Measurements from ENCODE around the gene EPHA3.

The EPHA3 gene

DNA sequence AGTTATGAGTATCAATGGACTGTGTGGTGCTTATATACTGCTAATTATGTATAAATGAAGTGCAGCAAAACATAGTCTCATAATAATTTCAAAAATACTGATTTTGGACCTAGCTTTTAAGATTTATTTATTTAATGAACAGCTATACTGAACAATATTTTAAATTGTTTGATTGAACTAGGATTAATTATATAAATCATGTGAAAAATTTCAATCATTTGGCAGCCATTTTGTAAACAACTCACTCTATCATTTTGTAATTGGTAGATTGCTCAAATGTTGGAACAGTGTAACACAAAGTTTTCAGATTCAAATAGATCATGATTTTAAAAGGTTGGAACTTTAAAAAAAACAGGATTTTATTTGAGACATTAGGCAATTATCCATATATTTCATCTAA is 47.0 kb downstream of the EPHA3 start:
- no peak for FAIRE-seq

DNA sequence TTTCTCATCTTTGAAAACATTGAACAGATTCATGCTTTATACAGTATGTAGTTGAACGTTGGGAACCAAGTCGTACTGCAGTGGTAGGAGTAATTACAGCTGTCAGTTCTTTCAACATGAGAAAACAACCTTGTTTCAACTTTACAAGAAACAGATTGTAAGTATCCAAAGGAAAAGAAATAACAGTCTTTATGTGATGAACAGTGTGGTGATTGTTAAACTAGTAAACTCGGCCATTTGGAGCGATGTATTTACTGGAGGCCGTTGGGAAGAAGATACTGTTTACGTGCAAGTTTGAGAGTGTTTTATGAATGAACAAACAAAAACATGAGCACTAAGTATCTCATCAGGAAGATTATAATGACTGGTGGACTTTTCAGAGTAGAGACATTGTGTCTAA is 48.4 kb downstream of the EPHA3 start:
- no peak for FAIRE-seq

DNA sequence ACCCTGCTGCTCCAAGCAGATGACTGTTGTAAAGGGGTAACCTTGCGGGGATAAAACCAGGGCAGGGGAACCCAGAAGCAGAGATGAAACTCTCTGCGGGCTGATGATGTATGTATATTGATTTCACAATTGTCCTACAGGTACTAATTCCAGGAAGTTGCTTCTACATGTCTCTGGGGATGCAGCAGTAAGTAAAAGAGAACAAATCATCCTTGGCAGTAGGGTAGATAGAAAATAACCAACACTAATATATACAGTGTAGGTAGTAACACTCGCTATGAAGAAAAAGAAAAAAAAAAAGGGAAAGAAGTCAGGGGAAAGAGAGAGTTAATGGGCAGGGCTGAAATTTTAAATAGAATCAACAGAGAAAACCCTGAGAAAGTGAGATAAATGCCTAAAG is 50.2 kb downstream of the EPHA3 start:
- no peak for FAIRE-seq

DNA sequence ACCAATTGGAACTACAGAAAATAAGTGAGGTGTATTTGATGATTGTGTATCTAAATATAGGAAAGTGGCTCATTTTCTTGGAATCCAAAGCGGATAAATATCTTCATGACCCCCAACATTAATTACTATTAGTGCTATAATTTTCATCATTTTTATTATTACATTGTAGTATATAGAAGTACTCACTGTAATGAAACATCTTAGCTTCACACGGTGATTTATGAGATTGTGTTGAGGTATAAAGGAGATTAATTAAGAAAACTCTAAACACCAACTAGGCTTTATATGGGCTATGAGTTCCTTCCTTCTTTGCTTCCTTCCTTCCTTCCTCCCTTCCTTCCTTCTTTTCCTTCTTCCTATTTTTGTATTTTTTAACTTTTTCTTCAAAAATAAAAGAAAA is 52.2 kb downstream of the EPHA3 start:
- no peak for FAIRE-seq

DNA sequence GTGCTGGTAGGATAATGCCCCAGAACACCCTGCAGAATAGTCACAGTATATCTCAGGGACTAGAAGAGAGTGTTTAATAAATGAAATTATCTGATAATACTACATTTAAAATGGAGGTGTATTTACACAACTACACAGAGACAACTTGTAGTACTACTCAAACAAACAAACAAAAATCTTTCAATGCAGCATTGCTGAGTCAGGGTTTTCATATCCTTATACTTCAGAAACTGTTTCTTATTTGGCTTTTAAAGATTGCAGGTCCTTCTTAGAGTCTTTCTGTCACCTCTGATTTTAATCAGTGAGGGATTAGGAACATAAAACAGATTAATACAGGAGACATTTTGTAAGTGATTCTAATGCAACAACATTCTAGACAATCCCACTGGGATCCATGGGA is 57.4 kb downstream of the EPHA3 start:
- FAIRE-seq = no peak

DNA sequence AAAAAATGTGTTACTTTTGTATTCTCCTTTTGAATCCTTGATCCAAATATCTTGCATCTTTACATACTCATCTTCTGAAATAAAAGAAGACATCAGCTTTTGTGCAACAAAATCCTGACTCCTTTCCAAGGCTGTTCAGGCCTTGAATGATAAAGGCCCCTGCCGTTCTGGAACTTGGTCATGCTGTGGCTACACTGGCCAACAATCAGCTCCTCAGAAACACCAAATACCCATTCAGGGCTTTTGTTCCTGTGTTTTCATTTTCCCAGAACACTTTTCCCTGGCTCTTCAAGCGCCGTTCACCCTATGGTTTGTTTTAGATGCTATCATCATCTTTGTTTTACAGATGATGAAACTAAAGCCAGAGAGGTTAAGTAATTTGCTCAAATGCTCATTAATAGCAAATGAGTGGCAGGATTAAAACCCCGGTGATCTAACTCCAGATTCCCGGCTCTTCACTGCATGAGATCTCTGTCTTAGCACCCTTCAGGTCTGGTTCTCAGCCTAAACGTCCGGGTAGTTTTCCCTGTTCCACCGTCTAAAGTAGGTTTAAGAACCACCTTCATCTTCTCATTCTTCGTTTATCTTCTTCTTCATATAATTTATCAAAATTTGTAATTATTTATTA is 58.3 kb downstream of the EPHA3 start:
- FAIRE-seq = no peak

DNA sequence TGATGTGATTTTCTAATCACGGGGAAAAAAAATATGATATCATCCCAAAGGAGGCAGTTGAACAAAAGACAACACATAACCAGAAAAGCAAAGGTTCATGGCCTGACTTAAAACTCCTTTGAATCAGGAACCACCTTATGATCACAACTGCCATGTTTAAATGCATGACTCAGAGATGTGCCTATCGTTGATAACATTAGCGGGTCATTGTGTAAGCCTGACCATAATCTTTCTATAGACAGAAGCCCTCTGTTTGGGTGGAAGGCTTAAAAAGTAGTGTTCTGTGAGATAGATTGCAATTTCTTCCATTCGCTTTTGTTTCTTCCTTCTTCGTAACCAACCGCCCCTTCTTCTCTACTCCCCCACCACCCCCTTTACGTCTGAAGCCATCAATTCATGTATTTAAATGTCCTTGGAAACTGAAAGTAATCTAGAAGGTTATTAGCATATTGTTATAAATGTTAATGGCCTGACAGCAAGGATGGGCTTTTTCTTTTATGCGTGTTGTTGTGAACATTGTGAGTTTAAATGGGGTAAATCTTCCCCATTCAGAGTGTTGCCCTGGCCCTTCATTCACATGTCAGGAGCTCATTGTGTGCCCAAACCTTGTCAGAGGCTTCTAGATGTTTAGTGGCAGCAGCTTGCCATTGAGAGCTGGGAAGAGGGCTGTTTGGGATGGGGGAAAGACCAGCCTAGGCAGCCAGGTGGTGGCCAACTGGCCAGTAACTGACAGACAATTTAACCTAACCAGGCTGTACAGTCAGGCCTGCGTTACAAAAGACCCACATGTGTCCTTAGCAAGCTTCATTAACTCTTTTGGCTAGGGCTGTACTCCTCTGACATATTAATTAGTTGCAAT is 64.5 kb downstream of the EPHA3 start:
- no peak for FAIRE-seq

DNA sequence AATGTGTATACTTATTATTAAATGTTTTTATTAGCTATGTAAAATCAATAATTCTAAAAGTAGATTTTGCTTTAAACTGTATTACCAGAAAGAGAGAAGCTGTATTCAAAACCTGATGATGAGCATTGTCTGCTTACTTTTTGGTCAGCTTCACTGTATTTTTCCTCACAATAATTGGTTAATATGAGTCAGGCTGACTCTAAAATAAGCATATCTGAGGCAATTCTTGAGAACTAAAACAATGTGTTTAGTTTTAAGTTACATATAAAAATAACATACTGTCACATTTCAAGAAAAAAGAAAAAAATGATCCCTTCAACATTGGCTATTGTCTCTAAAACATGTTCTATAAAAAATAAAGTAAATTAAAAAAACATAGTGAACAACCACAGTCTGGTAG is 66.1 kb downstream of the EPHA3 start:
- no peak for FAIRE-seq

DNA sequence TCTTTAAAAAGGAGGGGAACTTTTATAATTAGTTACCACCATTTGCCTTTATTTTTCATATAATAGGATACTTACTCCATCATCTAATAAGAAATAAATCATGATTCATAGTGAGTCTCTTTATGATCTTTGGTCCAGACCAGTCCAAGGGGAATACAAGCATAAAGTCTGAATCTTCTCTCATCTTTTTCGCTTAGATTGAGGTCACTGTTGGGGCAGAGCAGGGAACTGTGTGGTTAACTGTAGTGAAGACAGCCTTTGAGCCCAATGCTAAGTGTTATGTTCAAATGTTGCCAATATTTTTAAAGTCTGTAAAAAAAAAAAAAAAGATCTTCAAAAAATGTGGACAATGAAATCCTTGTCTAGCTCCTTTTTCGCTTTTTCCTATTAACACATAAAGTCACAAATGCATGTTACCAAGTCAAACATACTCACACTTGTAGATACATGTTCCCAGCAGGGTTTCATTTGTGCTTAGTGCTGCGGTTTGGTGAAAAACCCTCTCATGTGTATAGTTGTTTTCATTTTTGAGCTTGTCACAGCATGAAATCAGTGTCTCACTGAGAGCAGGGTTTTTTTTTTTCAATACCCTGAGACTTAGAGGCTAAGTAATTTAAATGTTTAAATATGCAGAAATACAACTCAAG is 72.1 kb downstream of the EPHA3 start:
- FAIRE-seq = no peak

DNA sequence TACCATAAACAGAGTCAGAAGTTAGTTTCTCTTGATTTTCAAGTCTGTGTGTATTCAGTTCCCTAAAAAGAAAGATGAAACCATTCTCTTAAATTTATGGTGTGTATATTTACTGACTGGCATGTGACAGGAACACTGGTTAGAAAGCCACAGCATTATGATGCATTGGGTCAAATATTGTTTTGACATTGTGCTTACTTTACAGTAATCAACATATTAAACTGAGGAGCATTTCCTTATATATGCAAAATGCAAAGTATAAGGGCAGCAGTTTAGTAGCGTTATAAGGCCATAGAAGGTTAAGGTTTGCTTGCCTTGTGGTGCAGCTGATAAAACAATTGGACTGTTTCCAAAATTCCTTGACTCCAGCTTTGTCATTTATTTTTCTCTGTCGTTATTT is 72.9 kb downstream of the EPHA3 start:
- no peak for FAIRE-seq

DNA sequence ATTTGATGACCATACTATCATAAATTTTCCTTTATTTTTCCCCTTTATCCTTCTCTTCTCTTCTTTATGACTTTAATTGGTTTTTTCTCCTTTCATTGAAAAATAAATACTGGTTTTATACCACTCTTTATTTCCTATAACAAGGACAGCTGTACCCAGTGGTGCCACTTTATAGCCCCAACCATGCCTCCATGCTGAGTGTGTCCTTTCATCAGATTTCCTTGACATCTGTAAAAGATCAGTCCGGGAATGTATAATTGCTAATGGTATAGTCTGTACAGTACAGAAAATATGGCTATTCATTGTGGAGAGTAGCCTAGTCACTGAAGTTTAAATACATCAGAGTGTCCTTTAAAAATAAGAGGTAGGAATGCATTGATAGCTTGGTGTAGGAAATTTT is 74.6 kb downstream of the EPHA3 start:
- no peak for FAIRE-seq

DNA sequence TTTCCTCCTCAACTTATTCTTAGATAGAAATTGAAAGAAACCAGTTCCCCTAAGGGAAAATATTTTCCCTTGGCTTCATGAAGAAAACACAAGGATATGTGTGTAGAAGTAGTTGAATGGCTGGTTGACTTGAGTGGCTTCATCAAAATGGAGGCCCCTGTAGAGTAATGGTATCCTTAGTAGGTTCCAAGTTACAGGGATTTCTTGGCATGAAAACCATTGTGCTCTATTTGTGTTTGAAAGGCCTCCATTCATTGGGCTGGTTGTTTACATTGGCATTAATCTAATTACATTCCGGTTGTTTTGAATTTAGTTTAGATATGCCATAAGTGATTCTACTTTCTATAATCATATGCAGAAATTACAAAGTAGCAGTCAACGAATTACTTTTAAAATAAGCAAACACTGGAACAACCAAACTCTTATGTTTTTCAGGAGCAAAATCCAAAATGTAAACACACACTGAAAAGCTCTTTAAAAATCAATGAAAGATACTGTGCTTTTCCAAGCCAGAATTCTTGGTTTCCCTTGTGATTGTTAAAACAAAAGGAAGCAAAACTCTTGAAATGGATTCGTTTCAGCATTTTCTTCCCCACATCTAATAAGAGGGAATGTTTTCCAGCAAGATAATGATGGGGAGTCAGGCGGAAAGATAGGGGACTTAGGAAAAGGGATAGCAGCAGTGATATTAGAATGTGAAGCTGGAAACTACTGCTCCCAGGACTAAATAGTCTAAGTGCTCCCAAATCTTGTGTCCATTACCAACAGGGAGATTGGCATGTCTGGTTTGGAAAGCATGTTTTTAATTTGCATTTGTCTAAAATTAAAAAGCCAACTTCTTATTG is 77.0 kb downstream of the EPHA3 start:
- no peak for FAIRE-seq

DNA sequence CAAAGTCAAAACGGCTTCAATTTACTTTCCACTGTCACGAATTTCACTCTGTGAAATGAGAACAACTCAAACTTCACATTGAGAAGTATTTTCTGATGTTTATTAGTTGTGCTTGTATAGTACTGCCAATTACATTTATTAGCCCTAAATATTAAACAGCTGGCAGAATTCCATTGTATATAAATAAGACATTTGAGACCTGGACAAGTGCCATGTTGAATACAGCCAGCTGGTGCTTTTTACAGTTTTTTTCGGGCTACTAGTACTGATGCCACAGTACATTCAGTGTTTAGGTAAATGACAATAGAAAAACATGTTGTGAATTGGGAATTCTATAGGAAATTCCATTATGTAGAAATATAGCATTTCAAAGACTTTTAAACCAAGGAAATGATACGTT is 79.0 kb downstream of the EPHA3 start:
- no peak for FAIRE-seq

DNA sequence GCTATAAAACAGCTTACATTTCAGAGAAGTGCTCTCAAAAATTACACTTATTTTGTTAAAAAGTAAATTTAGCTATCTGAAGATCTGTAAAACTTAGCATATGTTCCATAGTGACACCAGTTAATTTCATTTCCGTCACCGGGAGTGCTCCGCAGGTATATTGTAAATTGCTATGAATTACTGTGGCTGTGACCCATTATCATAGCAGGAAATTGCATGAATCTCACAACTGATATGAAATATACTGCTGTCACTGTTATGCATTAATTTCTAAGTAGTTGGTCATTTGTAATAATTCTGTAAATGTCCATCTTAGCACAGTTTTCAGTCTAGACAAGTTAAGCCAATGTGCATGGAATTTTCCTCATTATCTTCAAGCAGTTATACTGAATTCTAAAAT is 91.2 kb downstream of the EPHA3 start:
- FAIRE-seq = no peak

DNA sequence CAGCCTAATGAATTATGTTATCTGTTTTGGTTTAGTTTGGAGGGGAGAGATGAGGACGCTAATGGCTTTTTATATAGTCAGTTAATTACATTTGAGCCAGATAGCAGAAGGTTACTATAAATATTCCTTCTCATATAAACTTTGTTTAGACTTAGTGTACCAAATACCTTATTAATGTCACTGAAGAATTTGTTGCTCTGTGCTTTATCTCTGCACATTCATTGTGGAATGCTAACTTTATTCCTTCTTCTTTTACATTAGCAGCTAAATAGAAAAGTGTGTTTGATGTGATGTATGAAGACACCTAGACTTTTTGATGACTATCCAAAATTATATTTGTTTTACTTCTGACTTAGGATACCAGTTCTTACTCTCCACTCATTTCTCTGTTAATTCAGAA is 105.2 kb downstream of the EPHA3 start:
- no peak for FAIRE-seq

DNA sequence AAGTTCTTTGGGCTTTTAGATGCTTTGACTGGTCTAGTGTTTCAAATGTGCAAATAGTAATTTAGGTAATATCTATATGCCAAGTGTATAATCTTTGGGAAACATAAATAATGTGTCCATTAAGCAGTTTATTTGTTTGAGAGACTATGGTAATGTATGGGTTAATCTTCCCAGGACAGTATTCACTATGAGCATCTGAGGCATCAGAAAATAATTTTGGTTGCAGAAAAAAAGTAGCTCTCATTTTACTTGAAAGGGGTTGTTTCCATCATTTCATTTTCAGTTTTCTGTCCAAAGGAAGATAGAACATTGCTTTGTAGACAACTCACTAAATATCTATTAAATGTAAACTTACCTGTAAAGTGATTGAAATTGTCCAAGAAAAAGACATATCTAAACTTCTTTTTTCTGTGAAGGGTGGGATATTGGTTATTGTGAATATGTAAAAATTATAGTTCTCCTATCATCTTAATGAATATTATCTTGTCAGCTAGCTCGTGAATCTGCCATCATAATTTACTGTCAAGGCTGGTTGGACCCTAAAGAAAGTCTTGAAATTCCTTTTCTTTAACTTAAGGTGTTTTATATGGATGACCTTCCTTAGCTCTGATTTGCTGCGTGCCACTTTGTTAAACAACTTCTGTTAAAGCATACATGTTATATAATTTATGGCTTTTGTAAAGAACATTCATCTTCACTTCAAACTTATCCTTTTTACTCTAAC is 108.8 kb downstream of the EPHA3 start:
- no peak for FAIRE-seq

DNA sequence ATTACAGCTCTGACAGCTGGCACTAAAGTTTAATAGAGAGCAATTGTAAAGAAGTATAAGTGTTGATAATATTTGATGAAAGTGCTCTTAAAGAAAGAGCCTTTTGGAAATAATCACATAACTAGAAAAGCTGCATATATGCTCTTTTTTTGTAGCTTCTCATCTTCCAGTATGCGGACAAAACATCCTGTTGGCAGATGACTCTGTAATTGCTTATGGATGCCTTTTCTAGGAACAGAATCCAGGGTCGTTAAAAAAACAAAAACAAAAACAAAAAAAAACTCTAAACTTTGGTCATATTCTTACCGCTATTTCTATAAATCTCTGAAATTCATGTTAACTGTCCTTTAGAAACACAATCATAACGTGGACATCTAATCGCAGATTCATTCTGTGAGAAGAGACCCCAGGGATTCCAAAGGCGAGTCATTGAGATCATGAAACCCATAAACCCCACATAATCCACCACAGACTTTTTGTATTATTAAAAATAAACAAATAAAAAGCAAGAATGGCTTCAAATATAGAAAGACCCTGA is 109.8 kb downstream of the EPHA3 start:
- FAIRE-seq = no peak

DNA sequence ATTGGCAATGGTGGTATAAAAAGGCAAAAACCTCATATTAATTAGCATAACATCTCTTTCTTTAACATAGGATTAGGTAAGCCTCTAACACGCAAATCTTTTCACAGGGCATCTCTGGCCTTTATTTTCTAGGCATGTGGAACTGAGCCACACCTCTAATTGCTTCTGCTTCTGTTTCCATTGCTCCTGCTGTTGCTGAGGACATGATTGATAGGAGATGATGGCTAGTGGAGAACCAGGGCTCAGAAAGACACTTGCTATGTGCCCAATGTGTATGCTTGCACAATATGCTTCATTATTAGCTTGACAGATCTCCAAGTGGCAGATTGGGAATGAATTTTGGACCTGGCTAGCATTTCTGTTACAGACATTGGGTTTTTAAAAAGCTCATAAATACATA is 114.5 kb downstream of the EPHA3 start:
- FAIRE-seq = no peak

DNA sequence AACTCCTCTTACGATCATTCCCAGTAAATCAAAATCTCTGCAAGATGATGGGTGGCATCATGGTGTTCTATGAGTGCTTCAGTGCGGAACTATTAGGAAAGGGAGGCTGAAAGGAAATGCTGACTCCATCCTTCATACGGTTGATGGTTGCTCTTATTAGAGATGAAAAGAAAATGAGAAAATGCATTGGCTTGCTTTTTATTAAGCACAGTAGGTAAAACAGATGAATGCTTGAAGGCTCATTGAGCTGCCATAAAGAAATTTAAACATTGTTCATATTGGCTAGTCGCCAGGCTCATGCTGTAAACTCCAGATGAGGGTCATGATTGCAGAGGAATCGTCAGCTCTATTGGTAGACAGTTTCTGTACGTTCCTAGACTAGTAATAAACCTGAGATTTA is 115.8 kb downstream of the EPHA3 start:
- no peak for FAIRE-seq

DNA sequence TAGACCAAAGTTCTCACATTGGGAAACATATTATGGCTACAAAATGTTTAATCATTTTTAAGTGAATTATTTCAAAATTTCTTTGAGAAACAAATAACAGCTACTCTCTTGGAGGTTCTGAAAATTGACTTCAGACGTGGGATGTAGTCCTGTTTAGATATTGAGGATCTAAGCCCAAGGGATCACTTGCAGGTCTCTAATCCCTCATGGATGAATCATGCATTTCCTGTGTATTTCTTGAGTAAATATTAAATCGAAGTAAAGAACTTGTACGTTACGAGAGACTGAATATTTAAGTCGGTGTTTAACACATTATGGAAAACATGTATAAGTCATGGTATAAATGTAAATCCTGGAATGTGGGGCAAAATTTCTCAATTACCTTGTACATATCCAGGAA is 119.8 kb downstream of the EPHA3 start:
- no peak for FAIRE-seq

DNA sequence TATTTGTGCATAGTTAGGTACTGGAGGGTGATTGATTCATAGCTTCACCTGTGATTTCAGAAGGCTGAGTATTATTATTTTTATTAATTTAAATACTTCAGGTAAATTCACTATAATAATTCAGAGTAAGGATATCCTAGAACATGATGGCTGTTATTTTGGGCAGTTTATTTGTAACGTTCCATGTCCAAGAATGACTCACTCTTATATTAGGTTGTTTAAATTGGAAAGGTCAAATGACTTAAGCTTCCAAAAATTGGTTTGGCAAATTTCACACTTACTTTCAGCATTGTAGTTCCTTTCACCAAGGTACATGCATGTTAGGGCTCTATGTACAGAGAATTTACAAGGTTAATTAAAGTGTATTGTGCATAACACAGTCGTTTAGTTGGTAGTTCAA is 120.2 kb downstream of the EPHA3 start:
- FAIRE-seq = no peak

DNA sequence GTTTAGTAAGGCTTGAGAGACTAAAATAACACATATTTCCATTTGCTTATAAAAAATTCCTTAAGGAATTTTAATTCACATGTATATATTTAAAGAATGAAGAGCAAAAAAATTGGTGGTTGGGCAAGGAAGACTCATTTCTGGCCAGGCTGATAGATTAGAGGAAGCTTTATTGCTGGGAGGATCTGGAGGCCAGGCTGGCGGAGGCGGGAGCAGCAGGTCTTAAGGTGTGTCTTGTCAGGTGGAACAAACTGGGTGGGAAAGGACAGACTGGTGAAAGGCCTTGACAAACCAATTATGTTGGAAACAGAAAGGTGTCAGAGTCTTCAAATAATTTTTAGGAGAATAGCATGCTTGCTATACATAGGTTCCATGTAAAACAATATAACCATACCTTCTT is 124.7 kb downstream of the EPHA3 start:
- FAIRE-seq = no peak
